Left lung (tissue), 10 donors: ENCODE data around the gene UCP3. TPM values are rescaled to one million over a fixed set of nuclear protein-coding genes. Genes with fewer than 3 reads are reported as not detected.

Experiments used
- ATAC-seq: fragments of 200-7000 bp; cut with Tn5 transposase; one replicate; pipeline ENCODE4 v1.9.1; 2020; ENCODE audit warnings: moderate library complexity
- DNase-seq, 4 donors: peaks; one replicate each; pipeline ENCODE4 v3.0.0-alpha.2; 2013 to 2020
- H3K27ac ChIP-seq, 2 donors: fragments of 200-600 bp; sonication (generic) in 1 of 2; one replicate each; pipeline versions ENCODE4 v1.5.0 to v1.8.0; 2020 to 2021
- H3K27me3 ChIP-seq, 2 donors: fragments of 200-600 bp; sonication (generic) in 1 of 2; one replicate each; pipeline versions ENCODE4 v1.5.0 to v1.8.0; 2020 to 2021
- H3K36me3 ChIP-seq, 2 donors: fragments of 200-600 bp; sonication (generic) in 1 of 2; one replicate each; pipeline versions ENCODE4 v1.5.0 to v1.8.0; 2020 to 2021
- H3K4me1 ChIP-seq, 2 donors: fragments of 200-600 bp; one replicate each; pipeline ENCODE4 v1.8.0; 2021
- H3K4me3 ChIP-seq, 2 donors: fragments of 200-600 bp; sonication (generic) in 1 of 2; one replicate each; pipeline versions ENCODE4 v1.5.0 to v1.8.0; 2020 to 2021; ENCODE audit warnings: mild to moderate bottlenecking in 1 of 2
- H3K9me3 ChIP-seq, 2 donors: fragments of 200-600 bp; sonication (generic) in 1 of 2; one replicate each; pipeline versions ENCODE4 v1.5.0 to v1.8.0; 2020 to 2021
- CTCF ChIP-seq, 2 donors: fragments of 200-600 bp; sonication (generic) in 1 of 2; IDR thresholded peaks; one replicate each; pipeline versions ENCODE4 v1.5.0 to v1.8.0; 2021; ENCODE audit warnings: antibody characterized with exemption in 2 of 2
- intact Hi-C, 2 donors: fragments of 100-400 bp; cut with DNase I; formaldehyde crosslinking; loops; one replicate each; pipeline versions ENCODE4 v1.11.2 to v1.14.2; 2022
- polyA plus RNA-seq, 6 donors: library from polyadenylated mRNA; unstranded; fragments of 120-200 nt; gene quantifications; one replicate each; pipeline ENCODE4 v1.2.1, GENCODE V29; 2013; ENCODE audit not compliant: insufficient read length in 6 of 6
- total RNA-seq, 2 donors: library from RNA; stranded (reverse); fragmentation: NEBNext Ultra II Directional; extraction: Animal tissue kit (Norgen Biotek cat#: 25700); gene quantifications; one replicate each; pipeline ENCODE4 v1.2.1, GENCODE V29; 2021
- donor health status: DM: no; HTN: yes; CAD: no.
- donor health status: DM: no; HTN: no; CAD: no.

Gene UCP3
- total and polyA plus RNA-seq, 8 donors, result 1.0 to 5.2 (median 3.6) TPM

- no peak for TF ChIP-seq CTCF (IDR thresholded peaks at IDR 0.05)
- intact Hi-C loops, result no loop called here
- Histone ChIP-seq H3K36me3 (peaks cover 0 to 31% of the 10 kb centered on the region in 2 donors), H3K4me1 (peaks cover 0 to under 1% of the 10 kb centered on the region in 2 donors), H3K27me3 (no peaks in the 10 kb centered on the region), H3K4me3 (no peak overlapping the region), H3K27ac (no peak overlapping the region), H3K9me3 (no peaks in the 10 kb centered on the region)
- ATAC-seq (no peak), DNase-seq (no peak)
Measured at GRCh38 chr11:74000307-74001133, 8.4 kb downstream of the UCP3 start.

DNA sequence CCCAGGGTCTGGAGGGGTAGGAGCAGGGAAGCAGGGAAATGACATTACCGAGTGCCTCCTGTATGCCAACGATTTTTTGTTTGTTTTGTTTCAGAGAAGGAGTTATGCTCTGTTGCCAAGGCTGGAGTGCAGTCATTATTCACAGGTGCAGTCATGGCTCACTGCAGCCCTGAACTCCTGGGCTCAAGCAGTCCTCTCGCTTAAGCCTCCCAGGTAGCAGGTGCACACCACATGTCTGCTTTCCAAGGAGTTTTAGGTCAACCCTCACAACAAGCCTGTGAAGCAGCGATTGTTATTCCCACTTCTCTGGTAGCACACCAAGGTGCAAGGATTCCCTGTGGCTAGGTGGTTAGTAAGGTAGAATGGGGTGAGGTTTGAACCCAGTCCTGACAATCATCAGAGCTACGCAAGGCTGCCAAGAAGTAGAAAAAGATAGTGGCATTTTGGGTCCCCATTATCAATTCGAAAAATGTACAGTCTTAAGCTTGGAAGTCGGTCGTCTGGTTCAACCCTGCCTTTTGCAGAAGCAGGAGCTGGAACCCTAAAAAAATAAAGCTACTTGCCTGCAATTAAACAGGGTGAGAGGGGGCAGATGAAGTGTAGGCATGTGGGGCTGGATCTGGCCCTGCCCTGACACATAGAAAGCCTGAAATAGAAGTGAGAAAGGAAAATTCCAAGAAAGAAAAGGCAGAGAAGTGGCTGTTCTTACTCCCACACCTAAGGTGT, 9.1 kb downstream of the UCP3 start:
- intact Hi-C loops, result no loop called here
- no peak for ATAC-seq

GRCh38 chr11:73998846-73999575, 9.9 kb downstream of the UCP3 start:
- no peak for DNase-seq
- Histone ChIP-seq H3K27me3 (no peaks in the 10 kb centered on the region), H3K4me3 (no peak overlapping the region), H3K27ac (no peak overlapping the region), H3K4me1 (peaks cover 0 to 4% of the 10 kb centered on the region in 2 donors), H3K36me3 (peaks cover 0 to 28% of the 10 kb centered on the region in 2 donors), H3K9me3 (no peaks in the 10 kb centered on the region)
- no peak for ATAC-seq
- intact Hi-C loops, result no loop called here
- no peak for TF ChIP-seq CTCF (IDR thresholded peaks at IDR 0.05)

More for the DNA sequence above, 9.1 kb downstream of the UCP3 start:
- Histone ChIP-seq H3K9me3 (no peaks in the 10 kb centered on the region), H3K4me1 (peaks cover 0 to 4% of the 10 kb centered on the region in 2 donors), H3K4me3 (no peak overlapping the region), H3K27me3 (no peaks in the 10 kb centered on the region), H3K36me3 (peaks cover 0 to 30% of the 10 kb centered on the region in 2 donors), H3K27ac (no peak overlapping the region)
- DNase-seq, result no peak
- TF ChIP-seq CTCF (IDR thresholded peaks at IDR 0.05), result no peak

GRCh38 chr11:73997120-73997770, 11.6 kb downstream of the UCP3 start:
- DNase-seq (no peak), ATAC-seq (no peak)
- TF ChIP-seq CTCF (IDR thresholded peaks at IDR 0.05), result no peak
- Histone ChIP-seq H3K27ac (no peak overlapping the region), H3K9me3 (no peaks in the 10 kb centered on the region), H3K36me3 (peaks cover 0 to 16% of the 10 kb centered on the region in 2 donors), H3K27me3 (no peaks in the 10 kb centered on the region), H3K4me1 (peaks cover 0 to 4% of the 10 kb centered on the region in 2 donors), H3K4me3 (no peak overlapping the region)
- intact Hi-C loops, result no loop called here
